G401 (cell line): ENCODE data around the gene KAT8. TPM values are rescaled to one million over a fixed set of nuclear protein-coding genes. Genes with fewer than 3 reads are reported as not detected.

ENCODE experiments used
- DNase-seq: peaks from one replicate; pipeline ENCODE4 v3.0.0-alpha.2; 2015; ENCODE audit warnings: low spot score
- in situ Hi-C: cut with HindIII; loops from 2 replicates; pipeline ENCODE4 v1.10.0; 2016; ENCODE audit warnings: low sequenced_read_pairs, mixed read lengths
- total RNA-seq: library from RNA; depleted of rRNA; stranded (reverse); fragments of >200 nt; shearing (Covaris generic); gene quantifications from 2 replicates; pipeline ENCODE4 v1.2.3, GENCODE V29; 2014; rRNA removed

Gene KAT8
- total RNA-seq, 1 experiment from 2014 or later = 86.9 TPM

GRCh38 chr16:31179747-31180459 is 62.4 kb downstream of the KAT8 start, which contains the start of gene FUS:
FUS (plus strand) TSS chr16:31180139; CDS start chr16:31180215, 76 bp downstream.
- DNase-seq = peak; percentile 94
- in situ Hi-C loops = no loop called here

Other genes starting within 250 kb of the KAT8 start
- gene BCL7C, start 223.6 kb upstream of the KAT8 start, total RNA-seq = 58.1 and 89.3 TPM in 2 replicates
- 2.1 and 2.4 TPM in 2 replicates for gene CTF1, start 221.1 kb upstream of the KAT8 start, total RNA-seq
- gene FBXL19, start 194.1 kb upstream of the KAT8 start, total RNA-seq = 67.1 and 85.6 TPM in 2 replicates
- gene ORAI3, start 168.6 kb upstream of the KAT8 start, total RNA-seq = 57.6 and 62.8 TPM in 2 replicates
- gene SETD1A, start 159.9 kb upstream of the KAT8 start, total RNA-seq = 0.51 and 1.1 TPM in 2 replicates
- 21.7 and 23.6 TPM in 2 replicates for gene HSD3B7, start 132.5 kb upstream of the KAT8 start, total RNA-seq
- 0.37 and 5.4 TPM in 2 replicates for gene STX1B, start 107.0 kb upstream of the KAT8 start, total RNA-seq
- 54.0 and 54.8 TPM in 2 replicates for gene STX4, start 84.1 kb upstream of the KAT8 start, total RNA-seq
- 27.9 and 52.0 TPM in 2 replicates for gene ZNF668, start 43.4 kb upstream of the KAT8 start, total RNA-seq
- 12.0 and 21.2 TPM in 2 replicates for gene ZNF646, start 43.2 kb upstream of the KAT8 start, total RNA-seq
- 0.44 and 2.8 TPM in 2 replicates for gene PRSS53, start 28.7 kb upstream of the KAT8 start, total RNA-seq
- gene VKORC1, start 22.9 kb upstream of the KAT8 start, total RNA-seq = 121 and 129 TPM in 2 replicates
- gene BCKDK, start 9.3 kb upstream of the KAT8 start, total RNA-seq = 52.5 and 55.3 TPM in 2 replicates
- gene PRSS8, start 18.1 kb downstream of the KAT8 start, total RNA-seq = 4.6 TPM in 1 of 2 replicates, not detected in the other
- 0.06 TPM in 1 of 2 replicates, not detected in the other for gene PRSS36, start 32.4 kb downstream of the KAT8 start, total RNA-seq
- gene FUS, start 62.5 kb downstream of the KAT8 start, total RNA-seq = 40.7 and 70.0 TPM in 2 replicates
- 17.2 and 27.2 TPM in 2 replicates for gene PYCARD, start 85.1 kb downstream of the KAT8 start, total RNA-seq
- not detected in 2 replicates for gene TRIM72, start 96.5 kb downstream of the KAT8 start, total RNA-seq
- gene PYDC1, start 99.5 kb downstream of the KAT8 start, total RNA-seq = not detected in 2 replicates
- gene ITGAM, start 142.3 kb downstream of the KAT8 start, total RNA-seq = 0.27 and 3.1 TPM in 2 replicates
- gene ITGAX, start 237.5 kb downstream of the KAT8 start, total RNA-seq = 0.03 TPM in 1 of 2 replicates, not detected in the other